HepG2 (cell line): ENCODE data around the gene DMXL2.

ENCODE experiments used
- CTCF ChIP-seq: sonication (generic); formaldehyde crosslinking; IDR thresholded peaks from 2 replicates; pipeline ENCODE4 v1.5.0; 2020; ENCODE audit warnings: mild to moderate bottlenecking, missing genetic modification reagents, moderate library complexity
- EP300 ChIP-seq, 3 experiments: sonication (generic) in 1 of 3; formaldehyde crosslinking in 1 of 3; IDR thresholded peaks; 2 replicates each; pipeline versions ENCODE4 v1.5.1 to v1.6.1; 2011 to 2020; ENCODE audit warnings: low read depth in 2 of 3, low read length in 2 of 3, borderline replicate concordance in 1 of 3, improper control_type of control experiment in 1 of 3, mild to moderate bottlenecking in 1 of 3, missing genetic modification reagents in 1 of 3, moderate library complexity in 1 of 3
- ETV6 ChIP-seq: sonication (generic); formaldehyde crosslinking; conservative IDR thresholded peaks from 2 replicates; pipeline ENCODE4 v1.4.0; 2020; ENCODE audit warnings: missing genetic modification reagents
- FOXM1 ChIP-seq: sonication (generic); formaldehyde crosslinking; IDR thresholded peaks from 2 replicates; pipeline ENCODE4 v1.5.0; 2020; ENCODE audit warnings: missing genetic modification reagents
- HMGXB3 ChIP-seq: sonication (generic); formaldehyde crosslinking; IDR thresholded peaks from 2 replicates; pipeline ENCODE4 v1.4.0; 2020; ENCODE audit warnings: missing genetic modification reagents, borderline replicate concordance
- PATZ1 ChIP-seq: sonication (generic); formaldehyde crosslinking; IDR thresholded peaks from 2 replicates; pipeline ENCODE4 v1.4.0; 2020; ENCODE audit warnings: missing genetic modification reagents
- RNF2 ChIP-seq: fragments of 450-650 bp; conservative IDR thresholded peaks from 2 replicates; pipeline ENCODE4 v1.6.1; 2016; ENCODE audit warnings: low read depth
- SIN3B ChIP-seq: fragments of 150-350 bp; IDR thresholded peaks from 2 replicates; pipeline ENCODE4 v1.6.1; 2014; ENCODE audit warnings: low read length
- SMC3 ChIP-seq: IDR thresholded peaks from 2 replicates; pipeline ENCODE4 v1.6.1; 2011; ENCODE audit warnings: low read length, improper control_type of control experiment
- ZBTB49 ChIP-seq: sonication (generic); formaldehyde crosslinking; IDR thresholded peaks from 2 replicates; pipeline ENCODE4 v1.4.0; 2020; ENCODE audit warnings: missing genetic modification reagents, borderline replicate concordance
- ZNF225 ChIP-seq: sonication (generic); formaldehyde crosslinking; IDR thresholded peaks from 2 replicates; pipeline ENCODE4 v1.4.0; 2020; ENCODE audit warnings: mild to moderate bottlenecking, missing genetic modification reagents
- ZNF784 ChIP-seq: sonication (generic); formaldehyde crosslinking; IDR thresholded peaks from 2 replicates; pipeline ENCODE4 v1.5.1; 2020; ENCODE audit warnings: missing genetic modification reagents, mild to moderate bottlenecking, borderline replicate concordance

GRCh38 chr15:51526955-51527354 lies 95.6 kb downstream of the DMXL2 start:
- TF ChIP-seq HMGXB3 (CRISPR knock-in tag) (no peak), CTCF (CRISPR knock-in tag) (no peak), ZBTB49 (CRISPR knock-in tag) (no peak), RNF2 (no peak), EP300 (IDR thresholded peaks at IDR 0.05; ENCODE audit: low read depth in 2 of 2, low read length in 2 of 2) (no peak), EP300 (CRISPR knock-in tag; IDR thresholded peaks at IDR 0.05; ENCODE audit: borderline replicate concordance) (no peak), FOXM1 (no peak), ZNF225 (CRISPR knock-in tag) (no peak), ETV6 (CRISPR knock-in tag) (no peak), ZNF784 (CRISPR knock-in tag) (no peak), SIN3B (no peak), SMC3 (no peak), PATZ1 (no peak)
